Superior temporal gyrus (tissue), 1 donor: ENCODE measurements around the gene EEFSEC.

Experiments used
- DNase-seq: peaks from one replicate; pipeline ENCODE4 v3.0.0-alpha.2; 2016; ENCODE audit errors: extremely low spot score

The EEFSEC gene

GRCh38 chr3:128215800-128216495 is 62.7 kb downstream of the EEFSEC start:
- no peak for DNase-seq

GRCh38 chr3:128217702-128218547 is 64.6 kb downstream of the EEFSEC start:
- no peak for DNase-seq

- no peak for DNase-seq
Measured at GRCh38 chr3:128218548-128219257, 65.4 kb downstream of the EEFSEC start.

GRCh38 chr3:128221328-128221727 is 68.0 kb downstream of the EEFSEC start:
- no peak for DNase-seq

GRCh38 chr3:128222796-128223385 is 69.6 kb downstream of the EEFSEC start:
- no peak for DNase-seq

- no peak for DNase-seq
Measured at GRCh38 chr3:128226186-128226725, 73.0 kb downstream of the EEFSEC start.

- peak; percentile 11 for DNase-seq
Measured at GRCh38 chr3:128226795-128227395, 73.6 kb downstream of the EEFSEC start.

- DNase-seq = no peak
Measured at GRCh38 chr3:128227507-128227906, 74.2 kb downstream of the EEFSEC start.

GRCh38 chr3:128228366-128228910 is 75.2 kb downstream of the EEFSEC start:
- no peak for DNase-seq

GRCh38 chr3:128229106-128229857 is 76.0 kb downstream of the EEFSEC start:
- no peak for DNase-seq

GRCh38 chr3:128231606-128232005 is 78.3 kb downstream of the EEFSEC start:
- DNase-seq = no peak

- no peak for DNase-seq
Measured at GRCh38 chr3:128232376-128233178, 79.3 kb downstream of the EEFSEC start.

GRCh38 chr3:128235207-128235926 is 82.1 kb downstream of the EEFSEC start:
- DNase-seq = no peak

- DNase-seq = no peak
Measured at GRCh38 chr3:128236657-128237056, 83.4 kb downstream of the EEFSEC start.

- no peak for DNase-seq
Measured at GRCh38 chr3:128237348-128238183, 84.3 kb downstream of the EEFSEC start.

GRCh38 chr3:128238184-128238489 is 84.9 kb downstream of the EEFSEC start:
- DNase-seq = no peak

- DNase-seq = no peak
Measured at GRCh38 chr3:128239304-128239703, 86.0 kb downstream of the EEFSEC start.

GRCh38 chr3:128240232-128240631 is 87.0 kb downstream of the EEFSEC start:
- no peak for DNase-seq
